SK-N-SH treated with all-trans-retinoic acid at 6 μM for 48 hours (cell line): ENCODE data around the gene UHRF2.

Source experiments
- ATAC-seq: fragments of 200-7000 bp; cut with Tn5 transposase; 3 replicates; pipeline ENCODE4 v1.9.1; 2020; ENCODE audit warnings: mild to moderate bottlenecking, moderate library complexity
- ARNTL ChIP-seq: fragments of 450-650 bp; formaldehyde crosslinking; IDR thresholded peaks from 2 replicates; pipeline ENCODE4 v1.5.0; 2020; ENCODE audit warnings: low read depth, mild to moderate bottlenecking, moderate library complexity, borderline replicate concordance
- CREB5 ChIP-seq: fragments of 250-450 bp; sonication (Bioruptor Pico); IDR thresholded peaks from 2 replicates; pipeline ENCODE4 v1.5.1; 2020; ENCODE audit warnings: low read depth, mild to moderate bottlenecking, moderate library complexity
- CSDC2 ChIP-seq: fragments of 250-450 bp; sonication (Bioruptor Pico); IDR thresholded peaks from 2 replicates; pipeline ENCODE4 v1.5.0; 2020; ENCODE audit warnings: mild to moderate bottlenecking, moderate library complexity
- ESRRG ChIP-seq: fragments of 250-450 bp; sonication (Bioruptor Pico); IDR thresholded peaks from 2 replicates; pipeline ENCODE4 v1.6.1; 2021; ENCODE audit warnings: mild to moderate bottlenecking
- GLIS3 ChIP-seq: fragments of 250-450 bp; sonication (Bioruptor Pico); IDR thresholded peaks from 2 replicates; pipeline ENCODE4 v1.5.0; 2020; ENCODE audit warnings: mild to moderate bottlenecking, moderate library complexity
- ISL1 ChIP-seq: fragments of 250-450 bp; sonication (Bioruptor Pico); IDR thresholded peaks from 2 replicates; pipeline ENCODE4 v2.1.2; 2022; ENCODE audit warnings: mild to moderate bottlenecking, moderate library complexity
- PATZ1 ChIP-seq: fragments of 250-450 bp; sonication (Bioruptor Pico); IDR thresholded peaks from 2 replicates; pipeline ENCODE4 v1.8.0; 2020; ENCODE audit warnings: mild to moderate bottlenecking, moderate library complexity, borderline replicate concordance
- POU6F1 ChIP-seq: fragments of 250-450 bp; sonication (Bioruptor Pico); IDR thresholded peaks from 2 replicates; pipeline ENCODE4 v1.8.0; 2021; ENCODE audit warnings: low read depth, mild to moderate bottlenecking, moderate library complexity, borderline replicate concordance
- PPARA ChIP-seq: fragments of 250-450 bp; sonication (Bioruptor Pico); IDR thresholded peaks from 2 replicates; pipeline ENCODE4 v1.5.0; 2020; ENCODE audit warnings: mild to moderate bottlenecking, borderline replicate concordance
- RARB ChIP-seq: fragments of 250-450 bp; sonication (Bioruptor Pico); IDR thresholded peaks from 2 replicates; pipeline ENCODE4 v1.8.0; 2021; ENCODE audit warnings: mild to moderate bottlenecking, moderate library complexity
- TCF4 ChIP-seq: fragments of 250-450 bp; sonication (Bioruptor Pico); IDR thresholded peaks from 2 replicates; pipeline ENCODE4 v1.8.0; 2021; ENCODE audit warnings: mild to moderate bottlenecking, moderate library complexity, borderline replicate concordance
- TOX ChIP-seq: fragments of 250-450 bp; sonication (Bioruptor Pico); IDR thresholded peaks from 2 replicates; pipeline ENCODE4 v1.8.0; 2021; ENCODE audit warnings: mild to moderate bottlenecking, moderate library complexity, borderline replicate concordance
- ZNF565 ChIP-seq: fragments of 450-650 bp; formaldehyde crosslinking; conservative IDR thresholded peaks from 2 replicates; pipeline ENCODE4 v1.5.0; 2020; ENCODE audit warnings: low read depth, mild to moderate bottlenecking, moderate library complexity
- ZNF70 ChIP-seq: fragments of 450-650 bp; formaldehyde crosslinking; IDR thresholded peaks from 2 replicates; pipeline ENCODE4 v1.5.0; 2020; ENCODE audit warnings: mild to moderate bottlenecking, moderate library complexity
- ZNF8 ChIP-seq: fragments of 450-650 bp; formaldehyde crosslinking; IDR thresholded peaks from 2 replicates; pipeline ENCODE4 v1.5.0; 2020; ENCODE audit warnings: mild to moderate bottlenecking, moderate library complexity
- TF ChIP-seq, protein P1 (sequence below): fragments of 250-450 bp; sonication (Bioruptor Pico); IDR thresholded peaks from 2 replicates; pipeline ENCODE4 v1.5.0; 2020; ENCODE audit warnings: mild to moderate bottlenecking, moderate library complexity

The UHRF2 gene

GRCh38 chr9:6408320-6408719 is 4.7 kb upstream of the UHRF2 start (continued):
- no peak for TF ChIP-seq PATZ1
- no peak for TF ChIP-seq TCF4 (CRISPR knock-in tag)
- TF ChIP-seq ZNF565 (CRISPR knock-in tag): no peak

DNA sequence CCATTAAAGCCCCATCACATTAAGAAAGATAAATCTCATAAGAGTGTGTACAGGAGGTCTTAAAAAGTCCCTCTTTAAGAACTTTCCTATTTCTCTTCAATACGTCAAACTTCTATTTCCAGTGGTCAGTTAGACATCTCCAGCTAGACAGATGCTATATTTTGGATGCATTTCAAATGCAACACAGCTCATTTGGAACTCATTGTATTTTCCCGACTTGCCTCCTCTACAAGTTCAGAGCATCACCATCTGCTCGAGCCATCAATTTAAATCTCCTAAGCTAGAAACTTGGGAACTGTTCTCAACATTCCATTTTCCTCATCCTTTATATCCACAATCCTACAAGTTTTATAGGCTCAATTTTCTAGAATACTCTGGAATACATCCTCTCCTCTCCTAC is 3.2 kb upstream of the UHRF2 start:
- TF ChIP-seq ZNF8: no peak
- no peak for TF ChIP-seq CREB5 (CRISPR knock-in tag)
- TF ChIP-seq, all 23 proteins: peak for 0

DNA sequence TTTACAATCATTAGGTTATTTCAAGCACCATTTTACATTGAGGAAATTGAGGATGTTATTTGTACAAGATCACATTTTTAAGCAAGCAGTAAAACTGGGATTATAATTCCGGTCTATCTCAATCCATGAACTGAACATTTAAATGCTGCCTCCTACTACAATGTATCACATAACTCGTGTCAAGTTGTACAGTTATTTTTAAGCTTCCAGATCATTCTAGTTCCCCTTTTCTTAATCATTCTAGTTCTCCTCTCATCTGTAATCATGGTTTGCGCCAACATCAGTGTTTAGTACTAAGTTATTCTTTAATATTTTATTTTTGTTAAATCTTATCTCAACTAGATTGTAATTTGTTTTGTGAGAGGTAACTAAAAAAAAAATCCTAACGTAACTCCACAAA is 2.4 kb upstream of the UHRF2 start:
- TF ChIP-seq CSDC2 (CRISPR knock-in tag) (no peak), ISL1 (no peak), PPARA (CRISPR knock-in tag) (no peak), ZNF70 (CRISPR knock-in tag) (no peak), GLIS3 (no peak), ZNF565 (CRISPR knock-in tag) (no peak), TOX (CRISPR knock-in tag) (no peak), ZNF8 (no peak), ARNTL (CRISPR knock-in tag) (no peak), POU6F1 (CRISPR knock-in tag) (no peak), CREB5 (CRISPR knock-in tag) (no peak), RARB (CRISPR knock-in tag) (no peak), PATZ1 (no peak), TCF4 (CRISPR knock-in tag) (no peak), ESRRG (CRISPR knock-in tag) (no peak)
- TF ChIP-seq, protein P1, sequence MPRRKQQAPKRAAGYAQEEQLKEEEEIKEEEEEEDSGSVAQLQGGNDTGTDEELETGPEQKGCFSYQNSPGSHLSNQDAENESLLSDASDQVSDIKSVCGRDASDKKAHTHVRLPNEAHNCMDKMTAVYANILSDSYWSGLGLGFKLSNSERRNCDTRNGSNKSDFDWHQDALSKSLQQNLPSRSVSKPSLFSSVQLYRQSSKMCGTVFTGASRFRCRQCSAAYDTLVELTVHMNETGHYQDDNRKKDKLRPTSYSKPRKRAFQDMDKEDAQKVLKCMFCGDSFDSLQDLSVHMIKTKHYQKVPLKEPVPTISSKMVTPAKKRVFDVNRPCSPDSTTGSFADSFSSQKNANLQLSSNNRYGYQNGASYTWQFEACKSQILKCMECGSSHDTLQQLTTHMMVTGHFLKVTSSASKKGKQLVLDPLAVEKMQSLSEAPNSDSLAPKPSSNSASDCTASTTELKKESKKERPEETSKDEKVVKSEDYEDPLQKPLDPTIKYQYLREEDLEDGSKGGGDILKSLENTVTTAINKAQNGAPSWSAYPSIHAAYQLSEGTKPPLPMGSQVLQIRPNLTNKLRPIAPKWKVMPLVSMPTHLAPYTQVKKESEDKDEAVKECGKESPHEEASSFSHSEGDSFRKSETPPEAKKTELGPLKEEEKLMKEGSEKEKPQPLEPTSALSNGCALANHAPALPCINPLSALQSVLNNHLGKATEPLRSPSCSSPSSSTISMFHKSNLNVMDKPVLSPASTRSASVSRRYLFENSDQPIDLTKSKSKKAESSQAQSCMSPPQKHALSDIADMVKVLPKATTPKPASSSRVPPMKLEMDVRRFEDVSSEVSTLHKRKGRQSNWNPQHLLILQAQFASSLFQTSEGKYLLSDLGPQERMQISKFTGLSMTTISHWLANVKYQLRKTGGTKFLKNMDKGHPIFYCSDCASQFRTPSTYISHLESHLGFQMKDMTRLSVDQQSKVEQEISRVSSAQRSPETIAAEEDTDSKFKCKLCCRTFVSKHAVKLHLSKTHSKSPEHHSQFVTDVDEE: no peak
- no peak for ATAC-seq

More for the DNA sequence above, 3.2 kb upstream of the UHRF2 start:
- no peak for ATAC-seq
